GM19193 (cell line): ENCODE results near the gene HEBP1.

Source experiments
- POLR2A ChIP-seq: IDR thresholded peaks from 4 replicates; pipeline ENCODE4 v1.6.1; 2011; ENCODE audit not compliant: insufficient read depth, insufficient read length; ENCODE audit errors: extremely low read depth

Gene HEBP1

GRCh38 chr12:12930633-12931219, 69.3 kb downstream of the HEBP1 start:
- no peak for TF ChIP-seq POLR2A

GRCh38 chr12:12929696-12930095, 70.4 kb downstream of the HEBP1 start:
- TF ChIP-seq POLR2A: no peak

GRCh38 chr12:12927211-12928079, 72.6 kb downstream of the HEBP1 start:
- TF ChIP-seq POLR2A: no peak

GRCh38 chr12:12926571-12927071, 73.4 kb downstream of the HEBP1 start:
- no peak for TF ChIP-seq POLR2A

DNA sequence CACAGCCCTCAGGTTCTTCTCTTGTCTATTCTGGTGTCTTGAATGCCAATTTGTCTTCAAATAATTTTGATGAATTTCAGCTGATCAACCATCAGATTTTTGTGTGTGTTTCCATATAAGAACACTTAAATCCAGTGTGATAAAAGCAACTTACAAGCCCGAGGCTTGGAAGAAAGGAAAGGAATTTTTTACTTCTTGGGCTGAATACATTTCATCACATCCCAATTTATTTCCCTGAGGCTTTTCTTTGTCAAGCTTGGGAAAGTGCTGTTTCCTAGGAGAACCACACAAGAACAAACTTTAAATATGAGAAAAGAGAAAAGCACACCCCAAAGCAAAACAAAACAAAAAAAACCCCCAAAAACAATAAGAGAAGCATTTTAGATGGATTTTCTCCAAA, 74.7 kb downstream of the HEBP1 start:
- no peak for TF ChIP-seq POLR2A
